GM18517 (cell line): ENCODE results near the gene SUCO.
"Not testable (repeated sequence)": the region's sequence is repeated elsewhere in the genome, so short reads cannot be mapped to it uniquely, and the experiment has no call there.

Experiments used
- ATAC-seq: cut with Tn5 transposase; IDR thresholded peaks from one replicate; pipeline ENCODE4 v1.9.1; 2021; ENCODE audit warnings: mild to moderate bottlenecking, moderate library complexity; ENCODE audit not compliant: unreplicated experiment

Gene SUCO

GRCh38 chr1:172603816-172604215, 70.9 kb downstream of the SUCO start:
- no peak for ATAC-seq

GRCh38 chr1:172605641-172606040, 72.7 kb downstream of the SUCO start:
- no peak for ATAC-seq

- ATAC-seq: no peak
Measured at GRCh38 chr1:172607145-172607544, 74.2 kb downstream of the SUCO start.

- no peak for ATAC-seq
Measured at GRCh38 chr1:172608098-172608601, 75.2 kb downstream of the SUCO start.

- ATAC-seq: no peak
Measured at GRCh38 chr1:172609528-172609927, 76.6 kb downstream of the SUCO start.

- no peak for ATAC-seq
Measured at GRCh38 chr1:172612478-172612877, 79.5 kb downstream of the SUCO start.

GRCh38 chr1:172613294-172613693, 80.3 kb downstream of the SUCO start:
- ATAC-seq: no peak

GRCh38 chr1:172616195-172616594, 83.2 kb downstream of the SUCO start:
- ATAC-seq: no peak

GRCh38 chr1:172616636-172617035, 83.7 kb downstream of the SUCO start:
- ATAC-seq: no peak

GRCh38 chr1:172620603-172621002, 87.7 kb downstream of the SUCO start:
- ATAC-seq: not testable (repeated sequence)

GRCh38 chr1:172622541-172622940, 89.6 kb downstream of the SUCO start:
- ATAC-seq: no peak

GRCh38 chr1:172623748-172624147, 90.8 kb downstream of the SUCO start:
- ATAC-seq: no peak

GRCh38 chr1:172626845-172627244, 93.9 kb downstream of the SUCO start:
- no peak for ATAC-seq

GRCh38 chr1:172627702-172628101, 94.8 kb downstream of the SUCO start:
- no peak for ATAC-seq

GRCh38 chr1:172628401-172628800, 95.5 kb downstream of the SUCO start:
- no peak for ATAC-seq

GRCh38 chr1:172629170-172629569, 96.2 kb downstream of the SUCO start:
- no peak for ATAC-seq

- ATAC-seq: no peak
Measured at GRCh38 chr1:172629638-172630037, 96.7 kb downstream of the SUCO start.

GRCh38 chr1:172630056-172630818, 97.3 kb downstream of the SUCO start:
- no peak for ATAC-seq

- ATAC-seq: no peak
Measured at GRCh38 chr1:172630868-172631267, 97.9 kb downstream of the SUCO start.

GRCh38 chr1:172637522-172637921, 104.6 kb downstream of the SUCO start:
- no peak for ATAC-seq

GRCh38 chr1:172638249-172638648, 105.3 kb downstream of the SUCO start:
- ATAC-seq: no peak

GRCh38 chr1:172638885-172639831, 106.2 kb downstream of the SUCO start:
- ATAC-seq: no peak
